H9 (cell line): ENCODE measurements around the gene VPS16. TPM values are rescaled to one million over a fixed set of nuclear protein-coding genes. Genes with fewer than 3 reads are reported as not detected.

ENCODE experiments used
- DNase-seq: peaks from one replicate; pipeline ENCODE4 v3.0.0-alpha.2; 2017
- H2AFZ ChIP-seq: one replicate; pipeline ENCODE4 v1.6.1; 2013; ENCODE audit warnings: mild to moderate bottlenecking, low read length, control low read depth, moderate library complexity
- H2AK5ac ChIP-seq: 2 replicates; pipeline ENCODE4 v1.6.1; 2013; ENCODE audit warnings: low read length, control low read depth, mixed read lengths; ENCODE audit not compliant: insufficient read length
- H2BK120ac ChIP-seq: one replicate; pipeline ENCODE4 v1.6.1; 2013; ENCODE audit warnings: low read depth, mild to moderate bottlenecking, low read length, control low read depth, inconsistent platforms; ENCODE audit not compliant: poor library complexity, severe bottlenecking
- H2BK12ac ChIP-seq: 2 replicates; pipeline ENCODE4 v1.6.1; 2013; ENCODE audit warnings: low read length, control low read depth, mixed read lengths, low read depth; ENCODE audit not compliant: insufficient read length
- H2BK15ac ChIP-seq: 2 replicates; pipeline ENCODE4 v1.6.1; 2013; ENCODE audit warnings: low read depth, low read length, control low read depth
- H2BK20ac ChIP-seq: one replicate; pipeline ENCODE4 v1.6.1; 2013; ENCODE audit warnings: low read depth, mild to moderate bottlenecking, low read length, control low read depth, inconsistent platforms; ENCODE audit not compliant: poor library complexity, severe bottlenecking
- H2BK5ac ChIP-seq: 2 replicates; pipeline ENCODE4 v1.6.1; 2013; ENCODE audit warnings: low read length, control low read depth, mixed read lengths; ENCODE audit not compliant: insufficient read length
- H3K14ac ChIP-seq: 2 replicates; pipeline ENCODE4 v1.6.1; 2013; ENCODE audit warnings: low read length, control low read depth; ENCODE audit not compliant: insufficient read depth
- H3K18ac ChIP-seq: 2 replicates; pipeline ENCODE4 v1.6.1; 2013; ENCODE audit warnings: low read depth, mild to moderate bottlenecking, mixed read lengths, low read length, control low read depth; ENCODE audit not compliant: insufficient read length
- H3K23ac ChIP-seq: 2 replicates; pipeline ENCODE4 v1.6.1; 2013; ENCODE audit warnings: low read length, control low read depth, mixed read lengths, low read depth; ENCODE audit not compliant: insufficient read length
- H3K23me2 ChIP-seq: 2 replicates; pipeline ENCODE4 v1.6.1; 2013; ENCODE audit warnings: low read depth, mild to moderate bottlenecking, mixed read lengths, low read length, control low read depth; ENCODE audit not compliant: insufficient read length, poor library complexity, severe bottlenecking
- H3K27ac ChIP-seq: 2 replicates; pipeline ENCODE4 v1.5.1; 2013; ENCODE audit warnings: low read length, control low read depth, mixed read lengths, low read depth; ENCODE audit not compliant: insufficient read length
- H3K27me3 ChIP-seq: 2 replicates; pipeline ENCODE4 v1.6.1; 2013; ENCODE audit warnings: low read length, control low read depth, inconsistent platforms; ENCODE audit not compliant: insufficient read depth
- H3K4ac ChIP-seq: 2 replicates; pipeline ENCODE4 v1.6.1; 2013; ENCODE audit warnings: low read depth, mild to moderate bottlenecking, control low read depth, inconsistent platforms, low read length, moderate library complexity
- H3K4me1 ChIP-seq: 2 replicates; pipeline ENCODE4 v1.6.1; 2013; ENCODE audit warnings: low read length, control low read depth, inconsistent platforms; ENCODE audit not compliant: insufficient read depth
- H3K4me2 ChIP-seq: 2 replicates; pipeline ENCODE4 v1.6.1; 2013; ENCODE audit warnings: low read length, control low read depth, mixed read lengths; ENCODE audit not compliant: insufficient read length, insufficient read depth
- H3K56ac ChIP-seq: 2 replicates; pipeline ENCODE4 v1.6.1; 2013; ENCODE audit warnings: low read depth, mild to moderate bottlenecking, mixed read lengths, low read length, control low read depth; ENCODE audit not compliant: insufficient read length
- H3K79me1 ChIP-seq: 2 replicates; pipeline ENCODE4 v1.6.1; 2013; ENCODE audit warnings: low read depth, mild to moderate bottlenecking, moderate library complexity, low read length, control low read depth, inconsistent platforms; ENCODE audit not compliant: insufficient read depth, poor library complexity, severe bottlenecking
- H3K79me2 ChIP-seq: 2 replicates; pipeline ENCODE4 v1.6.1; 2013; ENCODE audit warnings: low read length, control low read depth, inconsistent platforms; ENCODE audit not compliant: insufficient read depth
- H3K9ac ChIP-seq: 2 replicates; pipeline ENCODE4 v1.6.1; 2013; ENCODE audit warnings: low read length, control low read depth, mixed read lengths; ENCODE audit not compliant: insufficient read length; ENCODE audit errors: extremely low read depth
- H3K9me3 ChIP-seq: one replicate; pipeline ENCODE4 v1.6.1; 2013; ENCODE audit warnings: low read depth, low read length, inconsistent platforms; ENCODE audit not compliant: control insufficient read depth
- H3T11ph ChIP-seq: one replicate; pipeline ENCODE4 v1.6.1; 2013; ENCODE audit warnings: mild to moderate bottlenecking, low read length, control low read depth, inconsistent platforms
- H4K20me1 ChIP-seq: one replicate; pipeline ENCODE4 v1.6.1; 2013; ENCODE audit not compliant: control insufficient read depth, insufficient read length, insufficient read depth
- H4K5ac ChIP-seq: 2 replicates; pipeline ENCODE4 v1.6.1; 2013; ENCODE audit warnings: low read depth, mild to moderate bottlenecking, mixed read lengths, low read length, control low read depth; ENCODE audit not compliant: insufficient read length
- H4K8ac ChIP-seq: replicated peaks from 2 replicates; pipeline ENCODE4 v1.6.1; 2013; ENCODE audit warnings: low read length, control low read depth, mixed read lengths, low read depth; ENCODE audit not compliant: insufficient read length
- H4K91ac ChIP-seq: 2 replicates; pipeline ENCODE4 v1.6.1; 2013; ENCODE audit warnings: low read depth, mild to moderate bottlenecking, moderate library complexity, mixed read lengths, low read length, control low read depth; ENCODE audit not compliant: insufficient read length
- H3K27ac Mint-ChIP-seq, 3 experiments: 2 replicates in 2 of 3; 3 replicates in 1 of 3; pipeline ENCODE4 v1.8.0; 2020 to 2021; ENCODE audit warnings: mixed read lengths in 3 of 3, mild to moderate bottlenecking in 1 of 3, moderate library complexity in 1 of 3
- H3K27me3 Mint-ChIP-seq: 2 replicates; pipeline ENCODE4 v1.8.0; 2021; ENCODE audit warnings: low read depth, mild to moderate bottlenecking, moderate library complexity, mixed read lengths
- H3K36me3 Mint-ChIP-seq, 3 experiments: 2 replicates in 2 of 3; 3 replicates in 1 of 3; pipeline ENCODE4 v1.8.0; 2020 to 2021; ENCODE audit warnings: low read depth in 3 of 3, mixed read lengths in 3 of 3; ENCODE audit not compliant: insufficient read depth in 1 of 3
- H3K4me1 Mint-ChIP-seq, 2 experiments: 2 replicates each; pipeline ENCODE4 v1.8.0; 2020; ENCODE audit warnings: mixed read lengths in 2 of 2
- H3K4me3 Mint-ChIP-seq, 2 experiments: 2 replicates in 1 of 2; 3 replicates in 1 of 2; pipeline ENCODE4 v1.8.0; 2020 to 2021; ENCODE audit warnings: mild to moderate bottlenecking in 2 of 2, mixed read lengths in 2 of 2, moderate library complexity in 1 of 2
- H3K9me3 Mint-ChIP-seq, 2 experiments: 2 replicates in 1 of 2; 3 replicates in 1 of 2; pipeline ENCODE4 v1.8.0; 2020; ENCODE audit warnings: mild to moderate bottlenecking in 2 of 2, mixed read lengths in 2 of 2, moderate library complexity in 1 of 2
- WGBS: extraction: QIAGEN DNeasy Blood & Tissue Kit; methylation state at CpG from one replicate; pipeline ENCODE4 v1.1.7; 2013; ENCODE audit warnings: missing lambda C conversion rate, low lambda C conversion rate, mixed read lengths; ENCODE audit not compliant: insufficient read length; ENCODE audit errors: extremely low coverage; 5-methylcytosine and 5-hydroxymethylcytosine counted together
- total RNA-seq: library from RNA; stranded (reverse); gene quantifications from 2 replicates; pipeline ENCODE4 v1.2.1, GENCODE V29; 2021
- TF ChIP-seq, protein P1 (sequence below): fragments of 200-600 bp; sonication (generic); conservative IDR thresholded peaks from 3 replicates; pipeline ENCODE4 v1.8.0; 2021; ENCODE audit warnings: antibody characterized with exemption, mild to moderate bottlenecking

The VPS16 gene
- total RNA-seq, 1 experiment from 2014 or later, result 32.1 TPM

DNA sequence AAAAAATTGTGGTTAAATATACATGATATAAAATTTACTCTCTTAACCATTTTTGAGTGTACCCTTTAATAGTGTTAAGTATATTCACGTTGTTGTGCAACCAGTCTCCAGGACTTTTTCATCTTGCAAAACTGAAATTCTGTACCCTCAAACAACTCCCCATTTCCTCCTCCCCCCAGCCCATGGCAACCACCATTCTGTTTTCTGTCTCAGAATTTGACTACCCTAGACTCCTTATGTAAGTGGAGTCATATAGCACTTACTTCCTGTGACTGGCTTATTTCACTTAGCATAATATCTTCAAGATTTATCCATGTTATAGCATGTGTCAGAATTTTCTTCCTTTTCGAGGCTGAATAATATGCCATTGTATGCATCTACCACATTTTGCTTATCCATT is 5.1 kb downstream of the VPS16 start:
- Mint-ChIP-seq H3K9me3 (no peaks in the 10 kb centered on the region; a peak in 1 of 5 replicates), H3K4me1 (peaks cover 4% of the 10 kb centered on the region in 2 experiments), H3K27ac (no peak overlapping the region), H3K4me3 (no peak overlapping the region), H3K36me3 (no peaks in the 10 kb centered on the region), H3K27me3 (no peaks in the 10 kb centered on the region)
- Histone ChIP-seq H3K9ac (no peak overlapping the region), H4K91ac (no peak overlapping the region), H3K27ac (no peak overlapping the region), H3K9me3 (no peaks in the 10 kb centered on the region), H3K23me2 (peaks cover 7% of the 10 kb centered on the region), H3T11ph (no peak overlapping the region), H2AFZ (no peak overlapping the region), H2BK20ac (no peak overlapping the region), H2BK15ac (no peak overlapping the region), H3K18ac (no peak overlapping the region), H2AK5ac (no peak overlapping the region), H4K5ac (no peak overlapping the region), H4K20me1 (no peaks in the 10 kb centered on the region), H3K14ac (no peak overlapping the region), H3K79me2 (no peaks in the 10 kb centered on the region), H3K27me3 (no peaks in the 10 kb centered on the region), H3K4me2 (no peak overlapping the region), H3K4me1 (no peaks in the 10 kb centered on the region), H3K4ac (no peak overlapping the region), H2BK120ac (no peak overlapping the region), H2BK5ac (no peak overlapping the region), H3K79me1 (no peaks in the 10 kb centered on the region), H3K56ac (no peak overlapping the region), H3K23ac (no peak overlapping the region), H2BK12ac (no peak overlapping the region), H4K8ac (no peak overlapping the region)
- no CpG with 5 or more reads among the region's 2 CpGs for WGBS
- no peak for DNase-seq
- TF ChIP-seq, protein P1, sequence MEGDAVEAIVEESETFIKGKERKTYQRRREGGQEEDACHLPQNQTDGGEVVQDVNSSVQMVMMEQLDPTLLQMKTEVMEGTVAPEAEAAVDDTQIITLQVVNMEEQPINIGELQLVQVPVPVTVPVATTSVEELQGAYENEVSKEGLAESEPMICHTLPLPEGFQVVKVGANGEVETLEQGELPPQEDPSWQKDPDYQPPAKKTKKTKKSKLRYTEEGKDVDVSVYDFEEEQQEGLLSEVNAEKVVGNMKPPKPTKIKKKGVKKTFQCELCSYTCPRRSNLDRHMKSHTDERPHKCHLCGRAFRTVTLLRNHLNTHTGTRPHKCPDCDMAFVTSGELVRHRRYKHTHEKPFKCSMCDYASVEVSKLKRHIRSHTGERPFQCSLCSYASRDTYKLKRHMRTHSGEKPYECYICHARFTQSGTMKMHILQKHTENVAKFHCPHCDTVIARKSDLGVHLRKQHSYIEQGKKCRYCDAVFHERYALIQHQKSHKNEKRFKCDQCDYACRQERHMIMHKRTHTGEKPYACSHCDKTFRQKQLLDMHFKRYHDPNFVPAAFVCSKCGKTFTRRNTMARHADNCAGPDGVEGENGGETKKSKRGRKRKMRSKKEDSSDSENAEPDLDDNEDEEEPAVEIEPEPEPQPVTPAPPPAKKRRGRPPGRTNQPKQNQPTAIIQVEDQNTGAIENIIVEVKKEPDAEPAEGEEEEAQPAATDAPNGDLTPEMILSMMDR, result no peak
